HG02943 (cell line): ENCODE measurements around the gene RGS7BP.

Experiments
- ATAC-seq: cut with Tn5 transposase; IDR thresholded peaks from one replicate; pipeline ENCODE4 v1.9.1; 2021; ENCODE audit warnings: mild to moderate bottlenecking, low read depth, moderate library complexity; ENCODE audit not compliant: unreplicated experiment

Gene RGS7BP

GRCh38 chr5:64505769-64506566 is at the start of gene RGS7BP:
Gene RGS7BP, plus strand, starts transcription at chr5:64506015. Its CDS starts 610 bp downstream, at chr5:64506625.
- ATAC-seq = no peak

GRCh38 chr5:64457846-64458245 is 48.0 kb upstream of the RGS7BP start:
- no peak for ATAC-seq

- ATAC-seq = no peak
Observed at GRCh38 chr5:64458948-64459347, 46.9 kb upstream of the RGS7BP start.

GRCh38 chr5:64462391-64462790 is 43.4 kb upstream of the RGS7BP start:
- no peak for ATAC-seq

GRCh38 chr5:64486163-64486562 is 19.7 kb upstream of the RGS7BP start:
- ATAC-seq = no peak

GRCh38 chr5:64487283-64487682 is 18.5 kb upstream of the RGS7BP start:
- ATAC-seq = no peak

- ATAC-seq = no peak
Observed at GRCh38 chr5:64489857-64490256, 16.0 kb upstream of the RGS7BP start.

GRCh38 chr5:64497386-64497785 is 8.4 kb upstream of the RGS7BP start:
- no peak for ATAC-seq

GRCh38 chr5:64502196-64502595 is 3.6 kb upstream of the RGS7BP start:
- ATAC-seq = no peak

- no peak for ATAC-seq
Observed at GRCh38 chr5:64506567-64507263, 900 bp downstream of the RGS7BP start.

- no peak for ATAC-seq
Observed at GRCh38 chr5:64507264-64507605, 1.4 kb downstream of the RGS7BP start.

- no peak for ATAC-seq
Observed at GRCh38 chr5:64509828-64510227, 4.0 kb downstream of the RGS7BP start.

GRCh38 chr5:64513492-64513891 is 7.7 kb downstream of the RGS7BP start:
- no peak for ATAC-seq

- no peak for ATAC-seq
Observed at GRCh38 chr5:64514612-64515011, 8.8 kb downstream of the RGS7BP start.

- no peak for ATAC-seq
Observed at GRCh38 chr5:64516216-64516615, 10.4 kb downstream of the RGS7BP start.

- ATAC-seq = peak; percentile 74
Observed at GRCh38 chr5:64518793-64519192, 13.0 kb downstream of the RGS7BP start.

- no peak for ATAC-seq
Observed at GRCh38 chr5:64519263-64519662, 13.4 kb downstream of the RGS7BP start.

- no peak for ATAC-seq
Observed at GRCh38 chr5:64526734-64527439, 21.1 kb downstream of the RGS7BP start.

GRCh38 chr5:64530076-64530475 is 24.3 kb downstream of the RGS7BP start:
- ATAC-seq = no peak

- ATAC-seq = no peak
Observed at GRCh38 chr5:64532212-64532611, 26.4 kb downstream of the RGS7BP start.

- no peak for ATAC-seq
Observed at GRCh38 chr5:64532657-64533056, 26.8 kb downstream of the RGS7BP start.
